Adrenal gland (tissue), 5 donors: ENCODE data around the gene TRIM46.

Source experiments
- CTCF ChIP-seq, 6 experiments: fragments of 450-650 bp in 4 of 6; fragments of 200-600 bp in 2 of 6; sonication (generic) in 1 of 6; IDR thresholded peaks; 1 replicate in 5 of 6; 2 replicates in 1 of 6; pipeline versions ENCODE4 v1.5.1 to v1.8.0; 2016 to 2021; ENCODE audit warnings: antibody characterized with exemption in 6 of 6, mild to moderate bottlenecking in 2 of 6, moderate library complexity in 1 of 6
- POLR2A ChIP-seq, 2 donors: fragments of 450-650 bp; IDR thresholded peaks; one replicate each; pipeline ENCODE4 v1.6.1; 2017; ENCODE audit warnings: antibody characterized with exemption in 2 of 2, mild to moderate bottlenecking in 2 of 2, moderate library complexity in 1 of 2
- donor health status: DM: no; HTN: no; CAD: no.

- no peak for TF ChIP-seq CTCF (IDR thresholded peaks at IDR 0.05)
- no peak for TF ChIP-seq POLR2A (IDR thresholded peaks at IDR 0.05)
These were observed 24.9 kb downstream of the TRIM46 start for GRCh38 chr1:155198547-155198906.
